NCI-H2081 (cell line): Measurements from ENCODE around the gene SNX9.
"Not testable (repeated sequence)": the region's sequence is repeated elsewhere in the genome, so short reads cannot be mapped to it uniquely, and the experiment has no call there.

Source experiments
- DNase-seq, 2 experiments: peaks; one replicate each; lab custom pipeline; 2025; lab: John Stamatoyannopoulos, UW

The SNX9 gene

DNA sequence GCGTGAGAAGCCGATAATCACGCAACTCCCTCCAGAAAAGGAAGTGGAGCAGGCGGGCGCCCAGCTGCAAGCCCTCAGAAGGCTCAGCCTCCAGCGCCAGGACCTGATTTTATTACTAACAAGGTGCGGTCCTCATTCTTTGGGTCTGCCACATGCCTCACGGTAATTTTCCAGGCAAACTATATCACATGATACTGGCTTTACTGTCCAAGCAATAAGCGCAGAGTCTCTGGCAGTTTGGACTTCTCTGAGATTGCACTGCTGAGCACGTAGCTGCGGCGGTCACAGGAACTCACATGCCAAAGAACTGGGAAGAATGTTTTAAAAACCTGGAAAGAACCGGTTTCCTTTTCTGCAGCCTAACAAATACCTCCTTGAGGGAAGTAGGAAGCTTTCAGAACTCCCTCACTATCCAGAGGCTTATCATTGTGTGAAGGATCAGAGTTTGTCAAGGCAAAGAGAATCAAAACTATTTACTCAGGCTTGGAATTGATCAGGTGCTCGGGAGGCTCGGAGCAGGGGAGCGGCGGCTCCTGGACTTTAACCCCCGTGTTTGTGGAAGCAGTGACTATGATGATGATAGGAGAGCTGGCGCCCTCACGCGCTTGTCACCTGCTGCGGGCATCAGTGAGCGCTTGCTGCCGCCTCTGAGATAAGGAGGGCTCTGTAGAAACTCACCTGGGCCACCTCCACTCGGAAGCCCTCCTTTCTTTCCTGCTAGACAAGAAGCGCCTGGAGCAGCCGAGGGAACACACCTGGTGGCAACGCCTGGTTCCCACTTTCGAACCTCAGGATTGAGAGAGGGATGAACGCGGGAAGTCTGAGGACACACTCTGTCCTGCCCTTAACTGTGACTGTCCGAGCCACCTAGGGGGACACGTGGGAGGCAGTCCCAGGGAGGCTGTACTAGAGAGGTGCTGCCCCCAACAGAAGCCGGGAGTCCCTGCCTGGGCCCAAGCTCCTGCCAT lies 131.4 kb downstream of the SNX9 start:
- DNase-seq: no peak

DNA sequence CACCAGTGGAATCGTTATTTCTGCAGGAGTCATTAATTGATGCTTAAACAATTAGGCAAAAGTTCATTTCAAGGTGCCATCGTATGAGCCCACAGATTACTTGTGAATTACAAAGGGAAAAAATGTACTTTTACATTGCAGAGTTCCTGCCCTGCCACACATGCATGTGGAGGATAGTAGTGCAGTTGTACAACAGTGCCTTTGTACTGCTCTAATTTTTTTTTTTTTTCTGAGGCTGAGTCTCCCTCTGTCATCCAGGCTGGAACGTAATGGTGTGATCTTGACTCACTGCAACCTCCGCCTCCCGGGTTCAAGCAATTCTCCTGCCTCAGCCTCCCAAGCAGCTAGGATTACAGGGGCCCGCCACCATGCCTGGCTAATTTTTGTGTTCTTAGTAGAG lies 132.6 kb downstream of the SNX9 start:
- DNase-seq: no peak

DNA sequence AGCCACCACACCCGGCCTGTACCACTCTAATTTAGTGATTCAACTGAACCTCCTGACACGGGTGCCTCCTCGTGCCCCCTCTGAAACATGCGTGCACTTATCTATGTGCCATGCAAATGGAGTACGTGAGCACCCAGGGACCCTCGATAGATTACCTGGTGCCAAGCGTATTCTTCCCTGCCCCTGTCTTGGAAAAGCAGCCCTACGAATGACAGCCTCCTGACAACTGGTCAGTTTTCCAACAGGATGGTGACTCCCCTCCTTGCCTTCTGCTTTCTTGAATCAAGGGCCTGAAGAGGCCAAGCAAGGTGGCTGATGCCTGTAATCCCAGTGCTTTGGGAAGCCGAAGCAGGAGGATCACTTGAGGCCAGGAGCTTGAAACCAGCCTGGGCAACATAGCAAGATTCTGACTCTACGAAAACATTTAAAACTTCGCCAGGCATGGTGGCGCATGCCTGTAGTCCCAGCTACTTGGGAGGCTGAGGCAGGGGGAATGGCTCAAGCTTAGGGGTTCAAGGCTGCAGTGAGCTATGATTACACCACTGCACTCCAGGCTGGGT lies 133.2 kb downstream of the SNX9 start:
- no peak for DNase-seq

DNA sequence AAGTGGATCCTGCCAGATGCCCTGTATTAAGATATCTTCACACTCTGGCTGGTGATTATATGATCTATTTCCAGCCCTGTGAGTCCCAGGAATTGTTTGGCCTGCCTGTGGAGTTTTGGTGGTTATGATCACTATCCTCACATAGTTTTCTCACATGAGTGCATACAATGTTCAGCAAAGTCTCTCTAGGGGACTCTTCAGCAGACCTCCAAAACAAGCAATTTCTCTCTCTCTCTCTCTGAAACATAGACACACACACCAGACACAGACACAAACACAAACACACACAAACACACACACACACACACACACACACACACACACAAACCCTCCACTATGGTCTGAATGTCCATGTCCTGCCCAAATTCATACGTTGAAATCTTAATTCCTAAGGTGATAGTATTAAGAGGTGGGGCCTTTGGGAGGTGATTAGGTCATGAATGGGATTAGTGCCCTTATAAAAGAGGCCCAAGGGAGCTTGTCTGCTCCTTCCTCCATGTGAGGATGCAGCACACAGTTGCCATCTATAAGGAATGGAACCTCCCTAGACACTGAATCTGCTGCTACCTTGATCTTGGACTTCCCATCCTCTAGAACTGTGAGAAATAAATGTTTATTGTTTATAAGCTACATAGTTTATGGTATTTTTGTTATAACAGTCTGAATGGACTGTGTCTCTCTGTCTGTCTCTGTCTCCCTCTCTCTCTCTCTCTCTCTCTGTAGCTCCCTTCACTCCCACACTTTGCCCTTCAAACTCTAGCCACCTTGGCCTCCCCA lies 136.6 kb downstream of the SNX9 start:
- no peak for DNase-seq

DNA sequence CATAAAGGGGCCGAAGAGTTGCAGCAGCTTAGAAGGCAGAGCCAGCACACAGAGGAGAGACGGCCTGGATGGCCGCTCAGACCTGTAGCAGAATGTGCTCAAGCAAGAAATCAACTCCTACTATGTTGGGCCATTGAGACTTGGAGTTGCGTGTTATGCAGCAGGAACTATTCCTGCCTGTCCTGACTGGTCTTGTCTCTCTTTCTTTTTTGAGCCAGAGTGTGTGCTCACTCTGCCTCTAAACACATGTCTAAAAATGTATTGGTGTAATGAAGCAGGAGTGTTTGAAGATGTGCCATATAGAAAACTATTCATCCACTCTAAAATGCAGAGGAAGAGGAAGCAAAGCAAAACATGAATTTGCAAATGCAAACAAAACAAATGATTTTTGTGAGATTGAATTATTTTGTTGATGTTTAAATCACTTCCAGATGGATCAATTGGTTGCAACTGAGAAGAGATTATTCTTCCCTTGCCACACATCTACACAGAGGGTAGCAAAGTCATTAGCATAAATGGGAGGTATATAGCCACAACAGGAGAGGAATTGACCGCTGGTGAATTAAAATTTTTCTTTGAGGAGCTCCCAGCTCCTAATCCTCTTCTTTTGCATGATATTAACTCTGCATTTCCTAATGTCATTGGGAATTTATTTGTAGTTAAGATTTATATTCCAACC lies 138.2 kb downstream of the SNX9 start:
- no peak for DNase-seq

DNA sequence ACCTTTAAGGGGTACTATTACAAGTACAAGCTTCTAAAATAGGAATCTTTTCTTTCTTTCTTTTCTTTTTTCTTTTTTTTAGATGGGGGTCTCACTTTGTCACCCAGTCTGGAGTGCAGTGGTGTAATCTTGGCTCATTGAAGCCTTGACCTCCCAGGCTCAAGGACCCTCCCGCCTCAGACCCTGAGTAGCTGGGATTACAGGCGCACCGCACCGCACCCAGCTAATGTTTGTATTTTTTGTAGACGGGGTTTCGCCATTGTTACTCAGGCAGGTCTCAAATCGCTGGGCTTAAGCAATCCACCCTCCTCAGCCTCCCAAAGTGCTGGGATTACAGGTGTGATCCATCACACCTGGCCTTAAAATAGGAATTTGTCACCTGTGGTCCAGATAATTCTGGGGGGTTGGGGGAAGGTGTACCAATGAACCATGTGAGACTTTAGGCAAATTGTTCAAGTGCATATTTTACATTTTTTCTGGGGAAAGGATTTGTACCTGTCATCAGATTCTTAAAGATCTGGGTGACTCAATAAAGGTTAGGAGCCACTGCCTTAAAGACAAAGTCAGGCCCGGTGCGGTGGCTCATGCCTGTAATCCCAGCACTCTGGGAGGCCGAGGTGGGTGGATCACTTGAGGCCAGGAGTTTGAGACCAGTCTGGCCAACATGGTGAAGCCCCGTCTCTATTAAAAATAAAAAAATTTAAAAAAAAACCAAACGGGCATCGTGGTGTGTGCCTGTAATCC lies 139.0 kb downstream of the SNX9 start:
- no peak for DNase-seq

DNA sequence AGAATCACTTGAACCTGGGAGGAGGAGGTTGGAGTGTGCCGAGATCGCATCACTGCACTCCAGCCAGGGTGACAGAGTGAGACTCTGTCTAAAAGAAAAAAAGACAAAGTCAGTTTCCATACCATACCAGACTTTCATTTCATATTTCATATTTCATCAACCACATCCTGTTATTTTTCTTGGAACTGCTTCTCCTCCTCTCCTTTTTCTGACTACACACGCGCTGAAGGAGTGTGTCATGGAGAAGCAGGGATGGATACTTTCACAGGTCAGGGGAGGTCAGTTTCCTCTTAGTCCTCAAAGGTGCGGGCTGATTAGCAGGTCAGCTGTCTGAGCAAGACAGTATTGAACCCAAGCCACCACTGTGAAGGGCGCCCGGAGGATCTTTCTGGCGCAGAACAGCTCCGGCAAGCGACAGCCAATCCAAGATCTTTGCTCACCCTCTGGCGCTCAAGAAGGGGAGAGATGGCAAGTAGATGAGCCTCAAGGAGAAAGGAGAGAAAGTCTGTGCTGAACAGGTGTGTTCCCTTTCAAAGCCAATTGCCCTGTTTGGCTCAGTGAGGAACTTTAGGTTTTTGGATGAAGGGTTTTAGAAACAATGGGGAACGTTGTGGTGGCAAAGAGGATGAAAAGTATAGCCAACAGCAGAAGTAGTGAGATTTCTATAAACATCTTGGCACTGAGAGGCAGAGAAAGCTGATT lies 139.7 kb downstream of the SNX9 start:
- DNase-seq: no peak

DNA sequence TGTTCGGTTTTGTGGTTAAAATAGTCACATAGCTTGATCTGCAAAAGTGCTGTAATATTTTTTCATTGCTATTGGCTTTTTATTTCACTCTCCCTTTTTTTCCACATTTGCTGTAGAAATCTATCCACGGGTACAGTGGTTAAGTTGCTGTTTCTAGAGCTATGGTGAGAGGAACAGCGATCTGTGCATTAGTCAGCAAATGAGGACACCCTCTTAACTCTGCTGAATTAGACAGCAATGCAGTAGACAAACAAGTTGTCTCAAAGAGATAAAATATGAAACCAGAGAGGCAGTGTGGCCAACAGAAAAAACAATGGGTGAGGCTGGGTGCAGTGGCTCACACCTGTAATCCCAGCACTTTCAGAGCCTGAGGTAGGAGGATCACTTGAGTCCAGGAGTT lies 141.1 kb downstream of the SNX9 start:
- no peak for DNase-seq

DNA sequence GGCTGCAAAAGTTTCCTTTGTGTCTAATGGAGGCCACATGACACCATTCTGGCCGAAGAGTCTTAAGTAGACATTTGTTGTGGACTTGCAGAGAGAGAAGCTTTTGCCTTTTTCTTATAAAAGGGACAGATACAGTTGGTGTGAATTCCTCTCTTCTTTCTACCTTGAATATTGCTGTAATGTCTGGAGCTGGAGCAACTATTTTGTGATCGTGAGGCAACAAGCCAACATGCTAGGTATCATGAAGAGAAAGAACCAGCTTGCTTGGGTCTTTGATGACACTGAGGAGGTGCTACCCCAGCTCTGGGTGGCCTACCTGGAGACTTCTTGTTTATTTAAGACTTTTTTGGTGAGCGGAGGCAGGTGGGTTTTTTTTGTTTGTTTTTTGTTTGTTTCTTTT lies 142.3 kb downstream of the SNX9 start:
- DNase-seq: no peak

DNA sequence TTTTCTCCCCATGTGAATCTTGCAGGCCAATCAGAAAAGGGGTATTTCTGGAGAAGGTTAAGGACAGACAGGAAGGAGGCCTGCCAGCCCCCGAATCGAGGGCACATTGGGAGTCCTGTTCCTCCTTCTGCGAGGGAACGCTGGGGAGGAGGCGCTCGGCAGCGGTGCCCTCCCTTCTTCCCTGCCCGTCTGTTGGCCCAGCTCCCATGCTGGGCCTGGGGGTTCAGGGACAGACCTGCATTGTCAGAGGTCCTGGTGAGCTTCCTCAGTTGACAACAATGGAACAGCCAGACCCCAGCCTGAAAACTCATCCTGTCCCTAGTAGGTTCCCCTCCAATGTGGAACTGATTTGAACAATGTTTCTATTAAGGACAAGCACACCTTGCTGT lies 143.5 kb downstream of the SNX9 start:
- DNase-seq: no peak

DNA sequence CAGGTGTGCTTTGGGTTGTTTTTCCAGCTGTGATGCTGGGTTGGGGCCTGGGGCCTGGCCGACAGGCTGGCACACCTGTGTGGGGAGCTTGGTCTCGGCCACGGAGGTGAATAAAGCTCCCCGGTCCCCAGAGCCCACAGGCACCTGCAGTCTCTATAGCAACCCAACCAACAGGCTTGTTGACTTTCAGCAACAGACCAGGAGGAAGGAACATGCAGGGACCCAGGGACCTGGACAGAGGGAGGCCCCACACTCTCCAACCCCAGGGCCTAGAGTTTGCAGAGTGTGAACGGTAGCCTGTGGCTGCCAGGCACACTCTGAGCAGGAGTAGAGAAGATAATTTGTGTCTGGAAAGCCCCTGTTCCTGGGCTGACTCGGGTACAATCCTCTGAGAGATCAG lies 144.0 kb downstream of the SNX9 start:
- DNase-seq: peak; percentile 11 to 53

DNA sequence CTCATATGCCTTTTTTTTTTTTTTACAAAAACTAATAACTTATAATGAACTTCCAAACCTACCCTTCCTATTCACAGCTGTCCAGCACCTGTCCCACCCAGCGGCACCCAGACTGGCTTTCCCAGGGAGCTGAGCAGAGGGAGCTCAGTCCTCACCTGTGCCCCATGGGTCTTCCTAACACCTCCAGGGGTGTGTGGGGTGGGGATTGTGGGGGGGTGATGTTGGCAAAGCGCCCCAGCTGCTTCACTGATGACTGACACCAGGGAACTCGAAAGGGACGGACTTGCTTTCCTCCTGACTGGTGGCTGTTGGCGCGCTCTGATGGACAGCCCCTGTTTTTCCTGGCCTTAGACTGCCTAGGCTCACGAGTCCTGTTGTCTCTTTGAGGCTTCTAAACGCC lies 144.4 kb downstream of the SNX9 start:
- DNase-seq: no peak

DNA sequence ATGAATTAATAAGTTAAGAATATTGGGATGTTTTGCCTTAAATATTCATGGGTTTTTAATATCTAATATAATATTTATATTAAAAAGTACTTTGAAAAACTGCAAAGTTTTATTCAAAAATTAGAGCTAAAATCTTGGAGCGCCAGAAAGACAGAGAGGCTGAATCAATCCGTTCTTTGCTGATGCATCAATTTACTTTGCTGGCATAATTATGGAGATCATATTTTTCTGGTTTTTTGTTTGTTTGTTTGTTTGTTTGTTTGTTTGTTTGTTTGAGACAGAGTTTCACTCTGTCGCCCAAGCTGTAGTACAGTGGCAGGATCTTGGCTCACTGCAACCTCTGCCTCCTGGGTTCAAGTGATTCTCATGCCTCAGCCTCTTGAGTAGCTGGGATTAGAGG lies 149.1 kb downstream of the SNX9 start:
- DNase-seq: not testable (repeated sequence)

DNA sequence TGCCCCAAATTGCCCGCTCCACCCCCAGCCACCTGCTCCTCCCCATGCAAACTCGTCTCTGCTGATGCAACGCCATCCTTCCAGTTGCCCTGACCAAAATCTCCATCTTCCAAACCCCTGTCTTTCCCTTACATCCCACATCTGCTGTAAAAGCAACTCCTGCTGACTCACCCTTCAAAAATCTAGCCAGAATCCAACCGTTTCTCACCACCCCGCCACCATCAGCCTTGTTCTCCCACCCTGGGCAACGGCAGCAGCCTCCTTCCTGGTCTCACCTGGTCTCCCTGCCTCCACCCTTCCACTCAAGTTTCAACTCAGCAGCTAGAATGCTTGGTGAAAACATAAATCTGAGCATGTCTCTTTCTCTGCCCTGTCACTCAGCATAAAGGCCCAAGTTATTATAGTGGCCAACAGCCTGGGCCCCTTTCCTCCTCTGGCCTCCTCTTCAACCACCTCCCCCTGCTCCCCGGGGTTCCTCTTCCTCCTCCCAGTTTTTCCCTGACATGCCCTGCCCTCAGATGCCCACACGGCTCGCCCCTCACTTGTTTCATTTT lies 151.4 kb downstream of the SNX9 start:
- DNase-seq: no peak

DNA sequence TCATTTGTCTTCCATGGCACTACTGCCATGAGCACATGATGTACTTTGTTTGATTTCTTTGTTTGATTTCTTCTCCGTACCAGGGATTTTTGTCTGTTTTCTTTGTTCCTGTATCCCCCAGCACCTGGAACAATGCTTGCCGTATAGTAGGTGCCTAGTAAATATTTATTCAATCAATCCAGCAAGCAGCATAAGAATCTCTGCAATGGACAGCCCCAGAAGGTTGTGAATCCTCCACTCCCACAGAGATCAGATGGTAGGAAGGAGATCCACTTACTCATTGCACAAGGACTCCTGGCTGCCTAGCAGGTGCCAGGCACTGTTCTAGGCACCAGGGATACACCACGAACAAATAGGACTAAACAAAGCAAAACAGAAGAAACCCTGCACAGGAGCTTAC lies 151.9 kb downstream of the SNX9 start:
- DNase-seq: no peak

DNA sequence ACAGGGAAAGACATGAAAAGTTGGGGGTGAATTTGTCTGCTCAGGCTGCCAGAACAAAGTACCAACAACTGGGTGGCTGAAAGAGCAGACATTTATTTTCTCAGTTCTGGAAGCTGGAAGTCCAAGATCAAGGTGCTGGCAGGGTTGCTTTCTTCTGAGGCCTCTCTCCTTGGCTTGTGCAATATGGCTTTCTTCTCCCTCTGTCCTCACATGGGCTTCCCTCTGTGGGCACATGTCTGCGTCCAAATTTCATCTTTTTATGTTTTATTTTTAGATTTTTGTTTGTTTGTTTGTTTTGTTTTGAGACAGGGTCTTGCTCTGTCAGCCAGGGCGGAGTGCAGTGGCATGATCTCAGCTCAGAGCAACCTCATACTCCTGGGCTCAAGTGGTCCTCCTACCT lies 152.4 kb downstream of the SNX9 start:
- no peak for DNase-seq

DNA sequence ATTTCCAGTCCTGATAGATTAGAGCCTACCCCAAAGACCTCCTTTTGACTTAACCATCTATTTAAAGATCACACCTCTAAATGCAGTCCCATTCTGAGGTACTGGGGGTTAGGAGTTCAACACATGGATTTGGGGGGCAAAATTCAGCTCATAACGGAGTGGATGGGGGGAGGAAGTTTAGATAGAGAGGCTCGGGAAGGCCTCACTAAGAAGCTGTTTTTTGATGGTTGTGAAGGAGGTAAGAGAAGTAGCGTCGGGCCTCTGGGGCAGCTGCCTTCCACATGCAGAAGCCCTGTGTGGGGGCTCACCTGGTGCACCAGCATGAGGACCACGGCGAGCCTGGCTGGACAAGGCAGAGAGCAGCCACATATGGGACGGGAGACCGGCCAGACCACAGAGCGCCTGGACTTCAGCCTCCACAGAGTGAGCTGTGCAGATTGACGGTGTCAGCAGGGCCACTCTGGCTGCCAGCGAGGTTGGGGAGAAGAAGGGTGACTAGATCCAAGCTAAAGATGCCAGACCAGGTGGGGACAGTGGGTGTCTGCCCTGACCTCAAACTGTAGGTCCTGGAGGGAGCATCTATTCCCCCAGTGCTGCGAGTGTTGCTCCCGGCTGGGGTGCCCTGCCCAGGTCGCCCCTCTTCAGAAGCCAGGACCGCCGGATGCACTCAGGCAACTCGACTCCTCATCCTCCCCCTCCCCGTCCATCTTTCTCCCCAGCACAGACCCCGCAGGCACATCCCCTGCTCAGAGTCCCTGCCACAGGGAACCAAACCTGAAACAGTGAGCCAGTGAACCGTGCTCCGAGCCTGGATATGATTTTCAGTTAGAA lies 153.5 kb downstream of the SNX9 start:
- DNase-seq: no peak

DNA sequence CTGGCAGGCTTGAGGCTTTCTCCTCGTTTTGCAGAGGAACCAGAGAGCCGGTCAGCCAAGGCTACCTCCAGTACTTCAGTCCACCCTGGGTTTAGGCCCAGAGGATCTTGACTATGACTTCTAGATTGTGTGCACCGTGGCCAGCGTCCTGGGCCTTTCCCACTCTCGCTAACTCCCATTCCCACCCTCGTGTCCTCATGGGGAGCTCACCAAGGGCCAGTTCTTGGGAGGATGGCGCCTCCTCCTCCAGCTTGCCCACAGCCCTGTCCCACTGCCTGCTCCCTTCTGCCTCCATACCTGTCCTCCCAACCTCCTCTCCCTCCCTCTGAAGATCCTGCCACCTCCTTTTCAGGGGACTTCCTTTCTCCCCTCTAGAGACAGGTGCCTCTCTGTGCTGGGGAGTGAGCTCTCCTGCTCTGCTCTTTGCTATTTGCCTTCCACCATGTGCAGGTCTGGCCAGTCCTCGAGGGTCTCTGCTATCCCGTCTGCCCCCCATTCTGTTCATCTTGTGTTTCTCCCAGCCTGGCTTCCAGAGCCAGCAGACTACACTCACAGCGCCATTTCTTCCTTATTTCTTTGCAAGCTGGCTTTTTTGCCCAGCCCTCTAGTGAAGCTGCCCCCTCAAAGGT lies 154.2 kb downstream of the SNX9 start:
- DNase-seq: no peak
